Midbrain (tissue), 1 donor: ENCODE results near the gene CMTM5.
"Not testable (repeated sequence)": the region's sequence is repeated elsewhere in the genome, so short reads cannot be mapped to it uniquely, and the experiment has no call there.

Experiments used
- DNase-seq: peaks from one replicate; lab custom pipeline; 2025; lab: John Stamatoyannopoulos, UW

Gene CMTM5

DNA sequence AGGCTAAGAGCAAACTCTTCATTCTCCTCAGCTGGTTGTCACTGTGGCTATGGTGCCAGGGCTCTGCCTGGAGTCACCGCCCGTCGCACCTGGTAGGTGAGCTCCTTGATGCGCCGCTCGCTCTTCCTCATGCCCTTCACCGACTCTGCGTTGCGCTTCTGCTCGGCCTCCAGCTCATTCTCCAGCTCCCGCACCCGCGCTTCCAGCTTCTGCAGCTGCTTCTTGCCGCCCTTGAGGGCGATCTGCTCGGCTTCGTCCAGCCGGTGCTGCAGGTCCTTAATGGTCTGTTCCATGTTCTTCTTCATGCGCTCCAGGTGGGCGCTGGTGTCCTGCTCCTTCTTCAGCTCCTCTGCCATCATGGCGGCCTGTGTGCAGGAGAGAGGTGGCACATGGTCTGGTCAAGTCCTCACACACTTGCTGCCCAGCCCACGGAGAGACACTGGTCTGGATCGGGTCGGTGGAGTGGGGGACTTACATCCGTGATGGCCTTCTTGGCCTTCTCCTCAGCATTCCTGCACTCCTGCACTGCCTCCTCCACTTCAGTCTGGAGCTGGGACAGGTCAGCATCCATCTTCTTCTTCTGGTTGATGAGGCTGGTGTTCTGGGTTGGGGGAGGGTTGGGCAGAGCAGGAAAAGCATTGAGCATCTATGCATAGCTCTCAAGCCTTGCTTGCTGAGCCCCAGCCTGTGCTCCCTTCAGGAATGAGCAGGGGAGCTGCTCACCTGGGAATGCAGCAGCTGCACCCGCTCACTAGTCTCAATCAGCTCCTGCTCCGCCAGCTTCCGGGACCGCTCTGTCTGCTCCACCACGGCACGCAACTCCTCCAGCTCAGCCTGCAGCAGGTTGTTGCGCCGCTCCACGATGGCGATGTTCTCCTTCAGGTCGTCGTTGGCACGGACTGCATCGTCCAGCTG lies 38.3 kb downstream of the CMTM5 start:
- no peak for DNase-seq

DNA sequence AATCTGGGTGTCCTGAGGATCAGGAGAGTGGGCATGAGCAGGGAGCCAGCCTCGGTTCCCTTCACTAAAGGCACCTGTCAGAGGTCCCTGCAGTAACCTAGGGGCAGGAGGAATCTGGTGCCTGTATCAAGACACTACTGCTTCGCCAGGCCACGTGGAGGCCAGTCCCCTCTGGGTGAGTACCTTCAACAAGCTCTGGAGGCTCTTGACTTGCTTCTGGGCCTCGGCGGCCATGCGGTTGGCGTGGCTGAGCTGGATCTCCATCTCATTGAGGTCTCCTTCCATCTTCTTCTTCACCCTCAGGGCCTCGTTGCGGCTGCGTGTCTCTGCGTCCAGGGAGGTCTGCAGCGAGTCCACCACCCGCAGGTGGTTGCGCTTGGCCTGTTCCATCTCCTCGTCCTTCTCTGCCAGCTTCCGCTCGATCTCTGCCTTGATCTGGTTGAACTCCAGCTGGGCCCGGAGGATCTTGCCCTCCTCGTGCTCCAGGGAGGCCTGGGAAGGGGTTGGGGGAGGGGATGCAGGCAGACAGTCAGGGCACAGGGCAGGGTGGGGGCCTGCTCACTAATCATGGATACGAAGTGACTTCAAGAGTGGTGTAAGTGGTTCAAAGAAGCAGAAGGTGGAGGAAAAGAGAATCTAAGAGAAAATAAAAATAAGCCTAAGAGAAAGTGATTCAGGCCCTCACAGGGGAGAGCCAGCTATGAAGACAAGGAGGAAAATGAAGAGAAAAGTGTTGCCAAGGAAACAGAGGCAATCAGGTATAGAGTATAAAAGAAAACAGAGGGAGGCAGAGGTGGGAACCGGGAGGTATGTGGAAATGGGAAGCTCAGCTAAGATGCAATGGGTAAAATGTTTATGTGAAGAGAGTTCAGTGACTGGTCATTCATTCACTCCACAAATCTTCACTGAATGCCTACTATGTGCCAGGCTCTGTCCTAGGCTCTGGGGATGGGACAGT lies 39.3 kb downstream of the CMTM5 start:
- DNase-seq, result no peak

GRCh38 chr14:23416801-23417200 lies 40.0 kb downstream of the CMTM5 start:
- DNase-seq, result no peak

DNA sequence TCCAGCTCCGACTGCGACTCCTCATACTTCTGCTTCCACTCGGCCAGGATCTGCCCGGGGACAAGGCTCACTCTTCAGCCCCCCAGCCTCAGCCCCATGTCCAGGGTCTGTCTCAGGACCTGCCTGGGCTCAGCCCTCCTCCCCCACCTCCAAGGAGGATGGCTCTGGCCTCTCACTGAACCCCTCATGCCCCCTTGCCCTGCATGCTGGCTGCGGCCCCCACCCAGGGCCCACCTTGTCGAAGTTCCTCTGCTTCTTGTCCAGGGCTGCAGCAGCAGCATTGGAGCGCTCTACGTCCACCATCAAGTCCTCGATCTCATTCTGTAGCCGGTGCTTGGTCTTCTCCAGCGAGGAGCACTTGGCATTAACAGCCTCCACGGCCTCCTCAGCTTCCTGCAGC lies 40.4 kb downstream of the CMTM5 start:
- DNase-seq, result not testable (repeated sequence)

- DNase-seq, result no peak
Observed at GRCh38 chr14:23418021-23418420, 41.2 kb downstream of the CMTM5 start.

DNA sequence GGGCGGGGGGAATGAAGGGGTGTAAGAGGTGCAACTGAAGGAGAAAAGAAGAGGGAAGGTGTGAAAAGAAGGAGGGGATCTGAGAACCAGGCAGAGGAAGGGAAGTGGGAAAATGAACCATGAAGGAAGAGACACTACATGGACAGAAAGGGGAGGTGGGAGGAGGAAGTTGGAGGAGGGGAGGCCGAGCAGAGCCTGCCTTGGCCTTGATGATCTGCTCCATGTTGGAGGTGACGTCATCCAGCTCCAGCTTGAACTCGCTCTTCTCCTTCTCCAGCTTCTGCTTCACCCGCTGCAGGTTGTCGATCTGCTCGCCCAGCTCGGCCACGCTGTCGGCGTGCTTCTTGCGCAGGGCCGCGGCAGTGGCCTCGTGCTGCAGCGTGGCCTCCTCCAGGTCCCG lies 42.8 kb downstream of the CMTM5 start:
- DNase-seq, result not testable (repeated sequence)

GRCh38 chr14:23421594-23421993 lies 44.7 kb downstream of the CMTM5 start:
- no peak for DNase-seq

GRCh38 chr14:23423657-23424056 lies 46.8 kb downstream of the CMTM5 start:
- no peak for DNase-seq

GRCh38 chr14:23425169-23425568 lies 48.3 kb downstream of the CMTM5 start:
- no peak for DNase-seq

GRCh38 chr14:23425798-23426197 lies 49.0 kb downstream of the CMTM5 start:
- not testable (repeated sequence) for DNase-seq

DNA sequence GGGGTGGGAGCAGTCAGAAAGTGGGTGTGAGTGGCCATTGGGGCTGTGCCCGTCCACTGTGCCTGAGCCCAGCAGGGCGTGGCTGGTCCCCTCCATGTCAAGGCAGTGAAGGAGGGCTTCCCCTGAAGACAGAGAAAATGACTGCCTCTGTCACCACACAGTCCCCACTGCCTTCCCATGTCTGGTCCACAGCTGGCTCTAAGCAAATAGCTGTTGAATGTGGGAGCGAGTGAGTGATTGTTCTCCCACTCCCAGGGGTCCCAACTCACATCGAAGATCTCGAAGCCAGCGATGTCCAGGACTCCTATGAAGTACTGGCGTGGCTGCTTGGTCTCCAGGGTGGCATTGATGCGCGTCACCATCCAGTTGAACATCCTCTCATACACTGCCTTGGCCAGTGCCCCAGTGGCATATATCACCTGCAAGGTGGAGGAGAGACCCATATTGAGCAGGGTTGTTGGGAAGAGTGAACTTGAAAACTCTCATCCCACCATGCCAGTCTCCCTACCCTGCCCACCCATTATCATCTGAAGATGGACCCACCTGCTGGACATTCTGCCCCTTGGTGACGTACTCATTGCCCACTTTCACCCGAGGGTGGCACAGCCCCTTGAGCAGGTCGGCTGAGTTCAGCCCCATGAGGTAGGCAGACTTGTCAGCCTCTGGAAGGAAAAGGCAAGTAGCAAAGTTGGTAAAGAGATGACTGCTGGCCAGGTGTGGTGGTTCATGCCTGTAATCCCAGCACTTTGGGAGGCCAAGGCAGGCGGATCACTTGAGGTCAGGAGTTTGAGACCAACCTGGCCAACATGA lies 52.0 kb downstream of the CMTM5 start:
- DNase-seq, result no peak
